ENCODE data around the gene PAGR1.

PAGR1 gene

DNA sequence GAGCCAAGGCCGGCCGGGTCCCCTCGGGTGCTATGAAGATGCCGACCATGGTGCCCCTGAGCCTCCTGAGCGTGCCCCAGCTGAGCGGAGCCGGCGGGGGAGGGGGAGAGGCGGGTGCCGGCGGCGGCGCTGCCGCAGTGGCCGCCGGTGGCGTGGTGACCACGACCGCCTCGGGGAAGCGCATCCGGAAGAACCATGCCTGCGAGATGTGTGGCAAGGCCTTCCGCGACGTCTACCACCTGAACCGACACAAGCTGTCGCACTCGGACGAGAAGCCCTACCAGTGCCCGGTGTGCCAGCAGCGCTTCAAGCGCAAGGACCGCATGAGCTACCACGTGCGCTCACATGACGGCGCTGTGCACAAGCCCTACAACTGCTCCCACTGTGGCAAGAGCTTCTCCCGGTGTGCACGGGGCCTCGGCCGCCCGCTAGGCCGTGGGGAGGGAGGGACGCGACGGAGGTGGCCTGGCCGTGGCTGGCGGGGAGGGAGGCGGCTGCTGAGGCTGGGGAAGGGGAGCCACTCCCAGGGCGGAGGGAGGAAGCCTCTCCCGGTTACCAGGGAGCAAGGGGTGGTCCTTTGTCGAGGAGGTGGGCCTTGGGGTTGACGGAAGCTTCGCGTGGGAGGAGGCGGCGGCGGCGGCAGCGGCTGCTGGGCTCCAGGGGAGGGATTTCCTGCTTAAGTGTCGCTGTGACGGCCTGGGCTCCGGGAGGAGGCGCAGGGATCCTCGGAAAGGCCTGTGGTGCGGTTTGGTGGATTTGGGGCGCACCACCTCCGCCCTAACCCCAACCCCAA is 8.3 kb upstream of the PAGR1 start:
- Histone ChIP-seq H3K9ac (ENCODE audit: insufficient read length, low read depth) (peak overlapping the region; percentile 100), H3K9me3 (ENCODE audit: insufficient read depth, low read length) (no peaks in the 10 kb centered on the region), H3K4me3 (ENCODE audit: insufficient read length, low read depth) (peak overlapping the region; percentile 100), H3K4me1 (ENCODE audit: insufficient read depth, insufficient read length) (peaks cover 26% of the 10 kb centered on the region), H3K36me3 (ENCODE audit: insufficient read depth, insufficient read length, low read length) (peaks cover 59% of the 10 kb centered on the region), H3K27me3 (ENCODE audit: insufficient read depth, insufficient read length) (no peaks in the 10 kb centered on the region)
- no peak for DNase-seq (ENCODE audit: low read depth, low spot score)
- no peak for TF ChIP-seq YY1 (IDR thresholded peaks at IDR 0.05; ENCODE audit: insufficient read depth, insufficient read length)
- TF ChIP-seq SUZ12 (IDR thresholded peaks at IDR 0.05; ENCODE audit: extremely low read depth, insufficient read depth, insufficient read length): no peak
- no peak for TF ChIP-seq ZNF274 (IDR thresholded peaks at IDR 0.05; ENCODE audit: low read depth, low read length)

GRCh38 chr16:29808219-29808900 is 7.6 kb upstream of the PAGR1 start:
- Histone ChIP-seq H3K27me3 (ENCODE audit: insufficient read depth, insufficient read length) (no peaks in the 10 kb centered on the region), H3K9me3 (ENCODE audit: insufficient read depth, low read length) (no peaks in the 10 kb centered on the region), H3K4me1 (ENCODE audit: insufficient read depth, insufficient read length) (peaks cover 23% of the 10 kb centered on the region), H3K4me3 (ENCODE audit: insufficient read length, low read depth) (peak overlapping the region; percentile 100), H3K36me3 (ENCODE audit: insufficient read depth, insufficient read length, low read length) (peaks cover 52% of the 10 kb centered on the region), H3K9ac (ENCODE audit: insufficient read length, low read depth) (peak overlapping the region; percentile 100)
- DNase-seq (ENCODE audit: low read depth, low spot score): no peak
- TF ChIP-seq ZNF274 (IDR thresholded peaks at IDR 0.05; ENCODE audit: low read depth, low read length): no peak
- no peak for TF ChIP-seq SUZ12 (IDR thresholded peaks at IDR 0.05; ENCODE audit: extremely low read depth, insufficient read depth, insufficient read length)
- no peak for TF ChIP-seq YY1 (IDR thresholded peaks at IDR 0.05; ENCODE audit: insufficient read depth, insufficient read length)

DNA sequence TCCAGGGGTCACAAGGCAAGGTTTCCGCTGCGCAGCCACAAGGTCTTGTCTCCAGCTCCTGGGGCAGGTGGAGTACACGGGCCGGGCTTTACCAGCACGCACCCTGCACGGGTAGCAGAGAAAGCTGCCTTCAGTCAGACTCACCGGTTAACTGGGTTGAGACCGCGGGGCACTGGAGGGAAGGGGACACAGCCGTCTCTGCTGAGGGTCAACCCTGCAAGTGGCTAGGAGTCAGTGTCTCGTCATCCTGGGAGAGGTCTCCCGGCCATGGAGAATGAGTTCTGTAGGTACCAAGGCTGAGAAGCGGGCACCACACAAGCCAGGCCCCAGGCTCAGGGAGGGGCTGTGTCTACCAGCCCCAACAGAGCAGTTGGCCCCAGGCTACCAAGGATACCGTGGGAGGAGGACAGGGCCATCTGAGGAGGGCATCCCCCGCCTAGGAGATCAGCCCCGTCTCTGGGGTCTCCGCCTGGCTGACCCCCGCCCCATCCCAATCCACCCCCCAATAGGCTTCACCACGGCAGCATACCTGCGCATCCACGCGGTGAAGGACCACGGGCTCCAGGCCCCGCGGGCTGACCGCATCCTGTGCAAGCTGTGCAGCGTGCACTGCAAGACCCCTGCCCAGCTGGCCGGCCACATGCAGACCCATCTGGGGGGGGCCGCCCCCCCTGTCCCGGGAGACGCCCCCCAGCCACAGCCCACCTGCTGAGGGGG is 6.8 kb upstream of the PAGR1 start:
- H3K4me1 ChIP-seq (ENCODE audit: insufficient read depth, insufficient read length): peaks cover 25% of the 10 kb centered on the region
- no peaks in the 10 kb centered on the region for H3K27me3 ChIP-seq (ENCODE audit: insufficient read depth, insufficient read length)
- TF ChIP-seq SUZ12 (IDR thresholded peaks at IDR 0.05; ENCODE audit: extremely low read depth, insufficient read depth, insufficient read length) (no peak), ZNF274 (IDR thresholded peaks at IDR 0.05; ENCODE audit: low read depth, low read length) (no peak), YY1 (IDR thresholded peaks at IDR 0.05; ENCODE audit: insufficient read depth, insufficient read length) (no peak)
- no peak for DNase-seq (ENCODE audit: low read depth, low spot score)
- peak overlapping the region; percentile 100 for H3K9ac ChIP-seq (ENCODE audit: insufficient read length, low read depth)
- H3K4me3 ChIP-seq (ENCODE audit: insufficient read length, low read depth): peak overlapping the region; percentile 100
- no peaks in the 10 kb centered on the region for H3K9me3 ChIP-seq (ENCODE audit: insufficient read depth, low read length)
- H3K36me3 ChIP-seq (ENCODE audit: insufficient read depth, insufficient read length, low read length): peaks cover 44% of the 10 kb centered on the region

DNA sequence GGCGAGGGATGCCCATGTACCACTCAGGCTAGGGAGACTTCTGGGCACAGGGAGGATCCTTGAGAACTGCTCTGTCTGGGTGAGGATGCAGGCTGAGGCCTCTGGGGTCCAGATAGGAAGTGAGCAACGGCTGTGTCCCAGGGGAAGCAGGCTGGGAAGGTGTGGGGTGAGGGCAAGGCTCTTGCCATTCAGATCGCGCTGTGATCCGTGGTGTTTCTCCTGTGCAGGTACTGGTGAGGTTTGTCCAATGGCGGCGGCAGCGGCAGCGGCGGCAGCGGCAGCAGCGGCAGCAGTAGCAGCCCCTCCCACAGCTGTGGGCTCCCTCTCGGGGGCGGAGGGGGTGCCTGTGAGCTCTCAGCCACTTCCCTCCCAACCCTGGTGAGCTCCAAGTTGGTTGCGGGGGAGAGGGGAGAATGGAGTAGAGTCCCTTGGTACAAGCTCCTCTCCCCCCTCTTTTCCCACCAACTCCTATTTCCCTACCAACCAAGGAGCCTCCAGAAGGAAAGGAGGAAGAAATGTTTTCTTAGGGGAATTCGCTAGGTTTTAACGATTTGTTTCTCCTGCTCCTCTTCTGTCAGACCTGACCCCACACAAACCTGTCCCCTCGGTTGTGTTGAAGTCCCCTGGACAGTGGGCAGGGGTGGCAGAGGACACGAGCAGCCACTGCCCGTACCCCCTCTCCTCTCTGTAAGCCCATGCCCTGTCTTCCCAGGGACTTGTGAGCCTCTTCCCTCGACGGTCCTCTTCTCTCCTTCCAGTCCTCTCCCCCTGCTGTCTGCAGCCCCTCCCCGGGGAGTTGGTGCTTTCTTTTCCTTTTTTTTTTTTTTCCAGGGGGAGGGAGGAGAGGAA is 5.9 kb upstream of the PAGR1 start:
- DNase-seq (ENCODE audit: low read depth, low spot score): no peak
- H3K4me3 ChIP-seq (ENCODE audit: insufficient read length, low read depth): peak overlapping the region; percentile 100
- TF ChIP-seq SUZ12 (IDR thresholded peaks at IDR 0.05; ENCODE audit: extremely low read depth, insufficient read depth, insufficient read length) (no peak), YY1 (IDR thresholded peaks at IDR 0.05; ENCODE audit: insufficient read depth, insufficient read length) (no peak), ZNF274 (IDR thresholded peaks at IDR 0.05; ENCODE audit: low read depth, low read length) (no peak)
- H3K4me1 ChIP-seq (ENCODE audit: insufficient read depth, insufficient read length): peaks cover 29% of the 10 kb centered on the region
- H3K9ac ChIP-seq (ENCODE audit: insufficient read length, low read depth): peak overlapping the region; percentile 100
- H3K9me3 ChIP-seq (ENCODE audit: insufficient read depth, low read length): no peaks in the 10 kb centered on the region
- H3K27me3 ChIP-seq (ENCODE audit: insufficient read depth, insufficient read length): no peaks in the 10 kb centered on the region
- H3K36me3 ChIP-seq (ENCODE audit: insufficient read depth, insufficient read length, low read length): peaks cover 35% of the 10 kb centered on the region

- DNase-seq (ENCODE audit: low read depth, low spot score): no peak
- Histone ChIP-seq H3K27me3 (ENCODE audit: insufficient read depth, insufficient read length) (no peaks in the 10 kb centered on the region), H3K4me3 (ENCODE audit: insufficient read length, low read depth) (peak overlapping the region; percentile 100), H3K4me1 (ENCODE audit: insufficient read depth, insufficient read length) (peaks cover 31% of the 10 kb centered on the region), H3K36me3 (ENCODE audit: insufficient read depth, insufficient read length, low read length) (peaks cover 35% of the 10 kb centered on the region), H3K9me3 (ENCODE audit: insufficient read depth, low read length) (no peaks in the 10 kb centered on the region), H3K9ac (ENCODE audit: insufficient read length, low read depth) (peak overlapping the region; percentile 100)
- TF ChIP-seq YY1 (IDR thresholded peaks at IDR 0.05; ENCODE audit: insufficient read depth, insufficient read length) (no peak), ZNF274 (IDR thresholded peaks at IDR 0.05; ENCODE audit: low read depth, low read length) (no peak), SUZ12 (IDR thresholded peaks at IDR 0.05; ENCODE audit: extremely low read depth, insufficient read depth, insufficient read length) (no peak)
Measured at GRCh38 chr16:29810699-29811169, 5.2 kb upstream of the PAGR1 start.

DNA sequence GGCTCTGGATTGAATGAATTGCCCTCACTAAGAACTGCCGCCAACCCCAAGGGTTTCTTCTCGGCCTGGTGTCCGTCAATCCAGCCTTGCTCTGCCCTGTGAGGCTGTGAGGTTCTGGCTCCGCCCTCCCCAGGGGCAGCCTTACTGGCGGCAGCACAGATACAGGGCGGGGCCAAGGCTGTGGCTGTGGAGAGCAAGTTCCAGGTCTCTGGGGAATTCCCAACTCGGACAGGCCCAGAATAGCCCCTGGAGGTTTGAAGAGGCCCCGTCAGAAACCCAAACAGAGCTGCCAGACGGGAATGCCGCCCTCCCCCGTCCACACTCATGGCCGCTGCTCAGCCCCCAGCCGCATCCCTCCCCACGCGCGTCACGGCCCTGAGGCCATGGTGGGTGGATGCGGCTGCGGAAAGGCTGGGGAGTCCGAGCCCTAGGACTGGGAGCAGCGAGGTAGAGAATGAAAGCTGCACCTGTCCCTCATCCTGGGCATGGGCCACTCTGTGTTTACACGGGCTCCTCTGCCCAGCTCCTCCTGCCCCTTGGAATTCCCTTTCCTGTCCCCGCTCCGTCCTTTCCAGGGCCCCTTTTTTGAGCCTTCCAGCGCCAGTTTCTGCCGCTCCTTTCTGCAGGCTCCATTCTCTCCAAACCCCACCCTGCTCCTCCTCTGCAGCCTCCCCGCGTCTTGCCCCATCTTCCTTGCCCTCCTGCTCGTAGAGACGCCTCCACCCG is 4.6 kb upstream of the PAGR1 start:
- H3K9ac ChIP-seq (ENCODE audit: insufficient read length, low read depth): peak overlapping the region; percentile 100
- peak overlapping the region; percentile 100 for H3K4me3 ChIP-seq (ENCODE audit: insufficient read length, low read depth)
- TF ChIP-seq SUZ12 (IDR thresholded peaks at IDR 0.05; ENCODE audit: extremely low read depth, insufficient read depth, insufficient read length) (no peak), ZNF274 (IDR thresholded peaks at IDR 0.05; ENCODE audit: low read depth, low read length) (no peak), YY1 (IDR thresholded peaks at IDR 0.05; ENCODE audit: insufficient read depth, insufficient read length) (no peak)
- H3K4me1 ChIP-seq (ENCODE audit: insufficient read depth, insufficient read length): peaks cover 31% of the 10 kb centered on the region
- peak; percentile 97 for DNase-seq (ENCODE audit: low read depth, low spot score)
- no peaks in the 10 kb centered on the region for H3K27me3 ChIP-seq (ENCODE audit: insufficient read depth, insufficient read length)
- H3K36me3 ChIP-seq (ENCODE audit: insufficient read depth, insufficient read length, low read length): peaks cover 35% of the 10 kb centered on the region
- no peaks in the 10 kb centered on the region for H3K9me3 ChIP-seq (ENCODE audit: insufficient read depth, low read length)

Data from NT2/D1 (cell line).